ENCODE measurements around the gene SUPT5H.

Gene SUPT5H

GRCh38 chr19:39435499-39436349 lies 9.7 kb upstream of the SUPT5H start, which contains the start of gene RPS16:
Gene RPS16, minus strand, starts transcription at chr19:39435949. Its CDS starts 54 bp downstream, at chr19:39435895.
- FAIRE-seq = no peak
- TF ChIP-seq CTCF (IDR thresholded peaks at IDR 0.05; ENCODE audit: insufficient read depth, missing control alignments) = no peak
- peak; percentile 81 for DNase-seq (ENCODE audit: insufficient read length, low spot score)

- no peak for TF ChIP-seq CTCF (IDR thresholded peaks at IDR 0.05; ENCODE audit: insufficient read depth, missing control alignments)
- no peak for FAIRE-seq
- no peak for DNase-seq (ENCODE audit: insufficient read length, low spot score)
Measured at GRCh38 chr19:39436350-39436716, 9.0 kb upstream of the SUPT5H start.

GRCh38 chr19:39438270-39438934 lies 7.0 kb upstream of the SUPT5H start:
- DNase-seq (ENCODE audit: insufficient read length, low spot score) (no peak), FAIRE-seq (no peak)
- no peak for TF ChIP-seq CTCF (IDR thresholded peaks at IDR 0.05; ENCODE audit: insufficient read depth, missing control alignments)

GRCh38 chr19:39444598-39445195 lies 685 bp upstream of the SUPT5H start:
- no peak for DNase-seq (ENCODE audit: insufficient read length, low spot score)
- TF ChIP-seq CTCF (IDR thresholded peaks at IDR 0.05; ENCODE audit: insufficient read depth, missing control alignments) = no peak
- FAIRE-seq = no peak

GRCh38 chr19:39446365-39447084 lies 1.1 kb downstream of the SUPT5H start:
- TF ChIP-seq CTCF (IDR thresholded peaks at IDR 0.05; ENCODE audit: insufficient read depth, missing control alignments) = no peak
- no peak for FAIRE-seq
- no peak for DNase-seq (ENCODE audit: insufficient read length, low spot score)

- DNase-seq (ENCODE audit: insufficient read length, low spot score) (no peak), FAIRE-seq (no peak)
- no peak for TF ChIP-seq CTCF (IDR thresholded peaks at IDR 0.05; ENCODE audit: insufficient read depth, missing control alignments)
Measured at GRCh38 chr19:39448271-39448670, 2.9 kb downstream of the SUPT5H start.

Data from D721Med (cell line).